GM21526 (cell line): ENCODE measurements around the gene NOL7.

Experiments
- ATAC-seq: cut with Tn5 transposase; IDR thresholded peaks from one replicate; pipeline ENCODE4 v1.9.1; 2021; ENCODE audit warnings: moderate library complexity; ENCODE audit not compliant: unreplicated experiment, low FRiP score

The NOL7 gene

DNA sequence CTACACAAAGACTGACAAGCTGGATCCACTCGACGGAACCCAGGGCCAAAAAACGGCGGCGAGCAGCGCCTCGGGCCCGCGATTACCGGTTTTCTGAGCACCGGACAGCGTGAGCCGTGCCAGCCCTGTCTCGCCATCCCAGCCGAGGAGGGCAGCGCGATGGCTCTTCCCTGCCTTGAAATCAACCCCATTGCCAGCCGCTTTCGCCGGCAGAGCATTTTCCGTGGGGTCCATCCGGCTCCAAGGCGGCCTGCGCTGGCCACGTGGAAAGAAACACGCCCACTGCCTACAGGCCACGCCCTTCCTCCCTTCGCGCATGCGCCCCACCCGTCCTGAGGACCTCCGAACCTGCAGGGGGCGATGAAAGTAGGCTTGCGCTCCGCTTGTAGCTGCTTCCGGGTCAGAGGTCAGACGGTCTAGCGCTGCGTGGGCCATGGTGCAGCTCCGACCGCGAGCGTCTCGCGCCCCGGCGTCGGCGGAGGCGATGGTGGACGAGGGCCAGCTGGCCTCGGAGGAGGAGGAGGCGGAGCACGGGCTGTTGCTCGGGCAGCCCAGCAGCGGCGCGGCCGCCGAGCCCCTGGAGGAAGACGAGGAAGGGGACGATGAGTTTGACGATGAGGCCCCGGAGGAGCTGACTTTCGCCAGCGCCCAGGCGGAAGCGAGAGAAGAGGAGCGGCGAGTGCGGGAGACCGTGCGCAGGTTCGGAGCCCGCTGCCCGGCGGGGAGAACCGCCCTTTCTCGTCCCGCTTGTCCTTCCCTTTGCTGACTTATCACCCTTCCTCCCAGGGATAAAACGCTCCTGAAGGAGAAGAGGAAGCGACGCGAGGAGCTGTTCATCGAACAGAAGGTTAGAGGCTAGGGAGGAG lies at the start of gene NOL7:
Gene NOL7 (plus strand): TSS at position 410 of the 866 bp plus-strand sequence. CDS start 24 bp downstream, at position 434.
- ATAC-seq, result peak; percentile 86

DNA sequence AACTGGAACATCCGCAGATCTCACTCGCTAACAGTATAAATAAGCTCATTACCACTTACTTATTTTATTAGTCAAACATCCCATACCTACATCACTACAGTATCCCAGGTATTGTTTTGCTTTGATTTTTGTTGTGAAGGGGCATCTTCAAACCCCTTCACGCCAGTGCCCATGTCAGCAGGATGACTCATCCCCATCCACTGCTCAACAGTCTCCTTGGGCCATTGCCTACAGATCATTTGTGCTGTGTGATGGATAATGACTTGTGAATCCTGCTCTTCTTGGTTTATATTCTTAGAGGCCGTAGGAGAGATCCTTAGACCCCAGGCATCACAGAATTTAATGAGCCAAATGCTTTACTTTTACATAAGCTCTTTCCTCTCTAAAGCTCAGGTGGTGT lies 49.2 kb upstream of the NOL7 start:
- ATAC-seq, result no peak

DNA sequence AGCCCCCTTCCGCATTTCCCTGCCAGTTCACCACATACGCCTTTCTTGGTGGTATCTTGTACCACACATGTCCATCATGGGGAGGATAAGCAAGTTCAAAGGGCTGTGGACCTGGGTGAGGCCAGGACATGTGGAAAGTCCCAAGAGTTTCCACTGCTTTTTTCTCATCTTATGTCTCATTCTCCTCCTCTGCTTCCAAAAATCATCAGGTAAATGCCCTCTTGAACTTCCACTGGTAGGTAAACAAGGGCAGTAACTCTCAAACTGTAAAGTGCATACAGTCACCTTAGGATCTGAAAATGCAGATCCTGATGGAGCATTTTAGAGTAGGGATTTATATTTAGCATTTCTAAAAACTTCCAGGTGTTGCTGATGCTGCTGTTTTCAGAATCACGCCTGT lies 48.6 kb upstream of the NOL7 start:
- ATAC-seq, result no peak

DNA sequence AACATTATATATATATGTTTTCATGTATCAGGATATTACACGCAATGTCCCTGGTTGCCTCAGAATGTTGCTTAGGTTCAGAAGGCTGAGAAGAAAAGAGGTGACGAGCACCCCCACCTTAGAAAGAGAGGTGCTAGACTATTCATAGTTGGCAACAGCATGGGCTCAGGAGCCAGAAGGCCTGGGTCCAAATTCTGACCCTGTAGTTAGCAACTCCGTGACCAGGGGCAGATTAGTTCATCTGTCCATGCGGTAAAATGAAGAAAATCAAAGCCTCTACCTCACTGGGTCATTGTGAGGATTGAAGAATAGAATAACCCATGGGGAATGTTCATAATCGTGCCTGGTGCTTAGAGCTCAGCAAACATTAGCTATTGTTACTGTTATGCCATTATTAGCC lies 46.2 kb upstream of the NOL7 start:
- ATAC-seq, result no peak

DNA sequence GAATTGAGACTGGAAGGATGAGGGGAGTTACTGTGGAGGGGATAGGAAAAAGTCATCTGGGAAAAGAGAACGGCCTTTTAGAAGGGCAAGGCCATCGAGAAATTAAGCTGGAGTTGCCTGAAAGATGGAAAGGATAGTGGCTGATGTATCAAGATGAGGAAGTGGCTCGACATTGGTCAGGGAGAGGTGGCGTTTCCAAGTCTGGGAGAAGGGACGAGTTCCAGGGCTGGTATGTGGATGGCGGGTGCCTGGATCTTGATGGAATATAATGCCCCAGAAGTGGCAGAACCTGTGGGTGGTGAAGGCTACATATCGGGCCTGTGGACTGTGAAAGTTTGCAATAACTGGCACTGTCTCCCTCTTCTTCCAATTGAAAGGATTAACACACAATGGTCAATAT lies 42.9 kb upstream of the NOL7 start:
- ATAC-seq, result no peak

DNA sequence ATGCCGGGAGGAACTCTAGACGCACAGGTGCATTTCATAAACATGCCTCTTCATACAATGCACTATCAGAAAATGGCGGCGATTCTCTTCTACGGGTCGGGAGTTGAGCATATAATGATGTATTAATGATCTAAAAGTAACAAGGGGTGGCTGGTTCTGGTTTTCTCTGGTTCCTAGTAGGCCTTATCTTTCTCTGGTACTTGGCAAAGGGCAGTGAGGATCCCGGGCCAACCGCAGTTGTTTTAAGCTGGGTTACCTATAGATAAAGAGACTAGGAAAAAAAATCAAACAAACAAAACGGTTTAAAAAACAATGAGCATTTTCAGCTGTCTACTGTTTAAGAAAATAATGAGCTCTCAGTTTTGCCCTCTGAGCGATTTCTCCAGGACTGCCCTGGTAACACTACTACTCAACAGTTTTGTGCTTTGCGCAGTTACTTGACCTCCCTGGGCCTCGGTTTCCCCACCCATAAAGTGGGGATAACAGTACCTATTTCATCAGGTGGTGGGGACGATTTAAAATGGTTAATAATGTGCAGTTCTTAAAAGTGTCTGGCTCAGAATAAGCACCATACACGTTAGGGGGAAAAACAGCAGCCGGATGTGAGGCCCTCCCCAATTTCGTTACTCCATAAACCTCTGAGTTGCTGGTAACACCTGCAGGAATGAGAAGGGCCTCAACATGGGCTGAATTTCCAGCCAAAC lies 42.0 kb upstream of the NOL7 start:
- no peak for ATAC-seq

DNA sequence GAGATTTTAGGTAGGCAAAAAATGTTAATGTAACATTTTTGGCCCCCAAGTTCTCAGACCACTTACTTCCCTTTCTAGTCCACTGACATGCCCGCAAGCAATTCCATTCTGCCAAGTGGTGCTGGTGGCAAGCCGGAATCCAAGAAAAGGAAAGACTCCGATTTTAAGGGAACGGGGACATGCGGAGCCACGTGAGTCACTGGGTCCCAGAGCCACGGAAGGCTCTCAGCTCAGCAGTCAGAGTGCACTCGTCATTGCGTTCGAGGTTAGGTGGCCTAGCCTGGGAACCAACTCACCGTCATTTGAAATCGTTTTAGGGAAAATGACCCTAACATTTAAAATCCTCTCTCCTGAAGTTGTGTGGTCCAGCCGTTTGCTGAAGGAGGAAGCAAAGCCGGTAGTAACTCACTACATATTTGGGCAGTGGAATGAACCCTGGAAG lies 41.4 kb upstream of the NOL7 start:
- ATAC-seq, result no peak

DNA sequence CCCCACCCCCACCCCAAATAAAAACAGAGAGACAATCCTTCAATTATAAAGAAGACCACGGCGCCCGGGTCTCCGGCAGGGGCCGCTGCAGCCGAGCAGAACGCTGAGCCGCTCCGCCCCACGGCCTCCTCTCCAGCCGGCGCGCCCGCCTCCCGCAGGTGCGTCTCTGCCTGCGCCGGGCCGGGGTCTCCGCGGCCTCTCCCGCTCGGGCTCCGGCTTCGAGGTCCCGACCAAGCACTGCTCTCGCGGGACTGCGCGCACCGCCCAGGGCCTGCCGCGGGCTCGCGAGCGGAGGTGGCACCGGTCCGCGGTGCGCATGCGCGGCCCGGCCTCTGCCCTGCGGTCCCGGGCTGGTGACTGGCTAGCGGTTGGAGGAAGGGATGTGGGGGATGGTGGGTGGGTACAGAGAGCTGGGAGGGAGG lies 41.0 kb upstream of the NOL7 start:
- ATAC-seq, result peak; percentile 85

DNA sequence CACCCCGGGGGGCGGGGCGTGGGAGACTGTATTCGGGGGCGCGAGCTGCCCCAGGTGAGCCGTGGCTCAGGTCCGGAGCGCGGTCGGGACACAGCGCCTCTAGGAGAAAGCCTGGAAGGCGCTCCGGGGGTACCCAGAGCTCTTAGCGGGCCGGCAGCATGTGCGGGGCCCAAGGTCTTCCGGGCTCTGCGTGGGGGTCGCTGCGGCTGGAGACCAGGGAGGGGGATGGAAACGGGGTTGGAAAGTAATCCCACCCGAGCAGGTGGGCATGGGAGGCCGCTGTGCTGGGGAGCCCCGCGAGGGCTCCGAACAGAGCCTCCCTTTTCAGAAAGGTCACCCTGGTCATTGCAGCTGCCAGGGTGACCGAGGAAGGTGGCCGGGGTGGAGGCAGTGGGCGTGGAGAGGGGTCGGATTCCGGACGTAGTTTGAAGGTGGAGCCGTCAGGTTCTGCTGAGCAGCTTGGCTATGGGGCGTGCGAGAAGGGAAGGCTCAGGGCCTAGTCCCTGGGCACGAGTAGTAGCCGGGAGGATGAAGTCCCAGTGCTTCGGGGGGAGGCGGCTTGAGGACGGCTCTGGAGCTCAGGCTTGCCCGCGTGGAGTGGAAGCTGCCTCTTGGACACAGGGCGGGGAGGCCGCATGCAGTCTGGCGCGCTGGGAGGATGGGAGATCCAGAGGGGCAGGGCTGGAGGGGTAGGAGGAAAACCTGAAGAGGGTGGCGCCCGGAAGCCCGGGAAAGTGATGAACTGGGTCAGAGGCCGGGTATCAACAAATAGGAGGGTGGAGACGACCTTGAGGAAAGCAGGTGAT lies 40.4 kb upstream of the NOL7 start, which contains the start of gene SIRT5:
Gene SIRT5 (plus strand): TSS at position 31 of the 806 bp plus-strand sequence. CDS start 9,510 bp downstream, outside the sequence.
- peak; percentile 55 for ATAC-seq

DNA sequence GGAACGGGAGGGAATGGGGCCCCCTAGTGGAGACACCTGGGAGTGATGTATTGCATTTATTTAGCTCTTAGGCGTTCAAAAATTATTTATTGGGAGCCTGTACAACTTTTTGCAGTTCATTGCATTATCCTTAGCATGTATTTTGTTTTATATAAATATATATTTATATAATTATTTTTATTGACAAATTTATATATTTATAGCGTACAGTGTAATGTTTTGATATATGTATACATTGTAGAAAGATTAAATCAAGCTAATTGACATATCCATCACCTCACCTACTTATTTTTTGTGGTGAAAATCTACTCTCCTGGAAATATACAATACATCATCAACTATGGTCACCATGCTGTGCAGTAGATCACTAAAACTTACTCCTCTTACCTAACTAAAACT lies 39.8 kb upstream of the NOL7 start:
- ATAC-seq, result no peak

DNA sequence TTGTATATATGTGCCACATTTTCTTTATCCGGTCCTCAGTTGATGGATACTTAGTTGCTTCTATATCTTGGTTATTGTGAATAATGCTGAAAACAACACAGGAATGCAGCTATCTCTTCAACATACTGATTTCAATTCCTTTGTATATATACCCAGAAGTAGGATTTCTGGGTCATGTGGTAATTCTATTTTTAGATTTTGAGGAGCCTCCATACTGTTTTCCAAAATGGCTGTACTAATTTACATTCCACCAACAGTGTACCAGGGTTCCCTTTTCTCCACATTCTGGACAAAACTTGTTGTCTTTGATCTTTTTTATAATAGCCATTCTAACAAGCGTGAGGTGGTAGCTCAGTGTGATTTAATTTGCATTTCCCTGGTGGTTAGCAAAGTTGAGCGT lies 39.1 kb upstream of the NOL7 start:
- no peak for ATAC-seq

DNA sequence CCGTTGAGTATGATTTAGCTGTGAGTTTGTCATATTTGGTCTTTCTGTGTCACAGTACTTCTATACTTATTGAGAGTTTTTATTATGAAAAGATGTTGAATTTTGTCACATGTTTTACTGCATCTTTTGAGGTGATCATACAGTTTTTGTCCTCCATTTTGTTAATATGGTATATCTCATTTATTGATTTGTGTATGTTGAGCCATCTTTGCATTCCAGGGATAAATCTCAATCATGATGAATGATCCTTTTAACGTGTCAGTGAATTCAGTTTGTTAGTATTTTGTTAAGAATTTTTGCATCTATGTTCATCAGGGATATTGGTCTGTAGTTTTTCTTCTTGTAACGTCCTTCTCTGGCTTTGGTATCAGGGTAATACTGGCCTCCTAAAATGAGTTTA lies 37.2 kb upstream of the NOL7 start:
- ATAC-seq, result no peak

DNA sequence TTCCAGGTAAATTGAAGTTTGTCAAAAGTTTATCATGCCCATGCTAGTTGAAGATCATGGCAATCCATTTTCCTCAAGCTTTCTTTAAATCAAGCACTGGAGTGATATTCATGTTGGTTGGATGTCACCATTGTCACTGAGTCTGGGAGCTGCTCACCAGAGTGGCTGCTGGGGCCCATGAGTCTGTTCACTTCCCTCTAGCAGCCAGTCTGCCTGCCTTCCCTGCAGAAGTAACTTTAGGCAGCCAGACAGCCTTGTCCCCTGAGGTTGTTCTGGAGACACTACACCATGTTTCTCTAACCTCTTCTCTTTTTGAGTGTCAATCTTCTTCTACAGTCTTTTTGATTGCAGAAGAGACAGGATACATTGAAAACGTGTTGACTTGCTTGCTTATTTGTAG lies 35.2 kb upstream of the NOL7 start:
- no peak for ATAC-seq

DNA sequence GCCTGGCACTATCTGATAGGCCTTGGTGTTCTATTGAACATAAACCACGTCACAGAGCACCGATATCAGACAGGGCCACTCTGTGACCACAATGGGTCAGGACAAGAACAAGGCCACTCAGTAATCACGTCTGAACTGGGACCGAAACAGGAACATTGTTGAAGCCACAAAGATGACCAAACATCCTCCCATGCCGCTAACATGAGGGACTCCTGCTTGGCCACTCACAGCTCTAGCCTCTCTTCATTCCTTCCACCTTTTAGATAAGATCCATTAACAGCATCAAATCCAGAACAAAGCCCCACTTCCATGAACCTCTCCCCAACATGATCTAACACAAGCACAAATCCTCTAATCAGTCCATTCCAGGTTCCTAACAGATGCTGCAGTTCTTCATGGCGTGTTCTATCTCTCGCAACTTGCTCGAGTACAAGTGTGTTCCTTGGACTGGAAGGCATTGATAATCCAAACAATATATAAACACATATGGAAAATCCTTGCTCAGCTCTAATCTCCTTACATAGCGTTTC lies 33.4 kb upstream of the NOL7 start:
- ATAC-seq, result no peak

DNA sequence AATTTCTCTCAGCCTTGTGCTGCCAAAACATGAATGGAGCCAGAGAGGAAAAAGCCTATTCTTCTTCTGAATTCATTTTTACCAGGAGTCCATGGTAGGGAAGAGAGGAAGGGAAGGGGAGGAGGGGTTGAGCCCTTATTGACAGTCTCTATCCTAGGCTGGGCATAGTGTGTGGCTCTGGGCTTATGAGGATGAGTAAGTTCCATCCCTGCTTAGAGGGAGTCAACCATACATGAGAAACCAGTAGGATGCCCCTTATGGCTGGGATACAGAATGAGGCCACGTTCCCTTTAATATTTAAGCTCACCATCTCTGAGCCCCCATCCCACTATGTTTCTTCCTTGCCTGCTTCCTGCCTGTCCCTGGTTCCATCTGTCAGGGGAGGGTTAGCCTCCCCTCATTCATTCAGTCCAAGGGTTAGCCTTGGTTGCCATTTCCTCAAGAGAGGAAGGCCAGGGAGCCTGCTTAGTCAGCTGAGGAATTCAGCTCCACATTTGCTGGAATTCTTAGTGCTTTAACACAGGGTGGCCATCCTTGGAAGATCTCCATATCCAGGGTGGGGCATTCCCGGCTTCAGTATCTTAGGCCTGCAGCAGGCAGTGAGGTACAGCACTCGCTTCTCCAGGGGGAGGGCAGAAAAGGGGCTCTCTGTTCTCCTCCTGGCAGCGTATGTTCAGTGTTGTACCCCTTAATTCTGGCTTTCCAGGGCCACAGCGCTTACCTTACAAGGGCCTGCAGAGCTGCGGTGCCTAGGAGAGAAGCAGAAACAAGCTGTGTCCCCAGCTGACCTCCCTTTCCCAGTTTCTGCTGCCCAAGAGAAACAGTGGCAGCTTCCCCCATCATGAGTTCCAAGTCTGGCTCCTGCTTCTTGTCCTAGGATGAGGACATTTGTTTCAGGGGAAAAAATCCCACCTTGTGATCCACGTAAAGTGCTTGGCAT lies 28.3 kb upstream of the NOL7 start:
- no peak for ATAC-seq

DNA sequence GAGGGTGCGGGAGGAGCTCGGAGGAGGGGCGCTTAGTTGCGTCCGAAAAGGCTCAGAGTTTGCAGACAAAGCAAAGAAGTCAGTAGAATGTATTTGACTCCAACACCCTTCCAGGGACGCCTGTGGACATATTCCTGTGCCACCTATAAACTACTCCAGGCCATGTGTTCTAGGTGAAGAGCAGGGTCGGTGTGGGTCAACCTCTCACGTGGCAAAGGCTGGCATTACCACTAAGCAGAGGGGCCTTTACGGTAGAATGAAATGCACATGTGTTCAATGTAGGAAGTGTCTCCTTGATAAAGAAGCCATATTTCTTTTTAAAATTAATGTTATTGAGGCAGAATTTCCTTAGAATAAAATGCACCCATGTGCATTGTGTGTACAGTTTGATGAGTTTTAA lies 25.3 kb upstream of the NOL7 start:
- no peak for ATAC-seq

DNA sequence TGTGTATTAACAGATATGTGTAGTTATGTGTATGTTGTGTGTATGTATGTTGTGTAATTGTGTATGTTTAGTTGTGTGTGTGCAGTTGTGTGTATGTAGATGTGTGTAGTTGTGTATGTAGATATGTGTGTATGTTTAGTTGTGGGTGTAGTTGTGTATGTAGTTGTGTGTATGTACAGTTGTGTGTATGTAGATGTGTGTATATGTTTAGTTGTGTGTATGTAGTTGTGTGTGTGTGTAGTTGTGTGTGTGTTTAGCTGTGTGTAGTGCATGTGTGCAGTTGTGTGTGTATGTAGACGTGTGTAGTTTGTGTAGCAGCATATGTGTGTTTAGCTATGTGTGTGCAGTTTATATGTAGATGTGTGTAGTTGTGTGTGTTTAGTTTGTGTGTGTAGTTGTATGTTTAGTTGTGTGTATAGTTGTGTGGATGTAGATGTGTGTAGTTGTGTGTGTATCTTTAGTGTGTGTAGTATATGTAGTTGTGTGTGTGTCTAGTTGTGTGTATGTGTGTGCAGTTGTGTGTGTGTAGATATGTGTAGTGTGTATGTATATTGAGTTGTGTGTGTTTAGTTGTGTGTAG lies 24.5 kb upstream of the NOL7 start:
- no peak for ATAC-seq

DNA sequence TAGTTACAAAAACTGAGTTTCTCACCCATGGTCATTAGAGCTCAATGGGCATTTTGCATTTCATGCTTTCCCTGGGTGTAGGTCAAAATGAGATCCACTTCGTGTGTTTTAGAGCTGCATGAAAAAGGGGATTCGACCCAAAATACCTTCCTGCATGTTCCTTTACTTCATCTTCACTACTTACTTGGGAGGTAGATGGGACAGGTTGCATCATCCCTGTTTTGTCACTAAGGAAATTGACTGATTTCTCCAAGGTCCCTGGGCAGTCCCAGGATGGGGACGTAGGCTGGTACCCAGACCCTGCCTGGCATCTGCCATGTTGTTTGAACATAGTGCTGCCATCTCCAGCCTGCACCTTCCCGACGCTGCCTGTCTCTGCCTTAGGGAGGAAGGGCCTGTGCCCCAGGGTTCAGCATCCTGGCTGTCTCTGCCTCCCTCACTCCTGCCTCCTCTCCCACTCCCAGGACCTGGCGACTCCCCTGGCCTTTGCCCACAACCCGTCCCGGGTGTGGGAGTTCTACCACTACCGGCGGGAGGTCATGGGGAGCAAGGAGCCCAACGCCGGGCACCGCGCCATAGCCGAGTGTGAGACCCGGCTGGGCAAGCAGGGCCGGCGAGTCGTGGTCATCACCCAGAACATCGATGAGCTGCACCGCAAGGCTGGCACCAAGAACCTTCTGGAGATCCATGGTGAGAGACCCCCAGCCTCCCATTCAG lies 23.8 kb upstream of the NOL7 start:
- no peak for ATAC-seq

DNA sequence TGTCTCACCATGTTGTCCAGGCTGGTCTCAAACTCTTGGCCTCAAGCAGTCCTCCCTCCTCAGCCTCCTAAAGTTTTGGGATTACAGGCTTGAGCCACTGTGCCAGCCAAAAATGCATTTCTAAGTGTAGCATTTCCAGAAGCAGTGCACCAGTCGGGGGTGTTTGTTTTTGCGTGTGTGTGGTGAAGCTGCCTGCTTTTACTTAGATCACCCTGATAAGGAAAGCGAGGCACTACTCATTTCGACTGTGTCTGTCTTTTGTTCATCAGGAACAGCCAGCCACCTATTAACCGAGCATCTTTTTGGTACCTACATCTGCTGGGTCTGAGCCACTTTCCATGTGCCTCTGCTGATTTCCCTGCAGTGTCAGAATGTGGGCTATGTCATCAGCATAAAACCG lies 22.0 kb upstream of the NOL7 start:
- ATAC-seq, result no peak
